Stimulated activated effector memory CD8-positive, alpha-beta T cell treated with anti-CD3 and anti-CD28 coated beads, Interleukin-12 subunit alpha, Interleukin-12 subunit beta, amount 100 ng/mL, for 72 hours (primary cell): ENCODE results near the gene PAQR7.
A peak's percentile ranks its signal among the peaks of the same experiment; 100 is the strongest.

ENCODE experiments used
- ATAC-seq: fragments of 150-1000 bp; cut with Tn5 transposase; 2 replicates; pipeline ENCODE4 v1.10.0; 2021
- DNase-seq, 2 donors: peaks; one replicate each; pipeline ENCODE4 v3.0.0; 2021 to 2022; ENCODE audit warnings: low spot score in 2 of 2
- H3K27ac Mint-ChIP-seq: one replicate; pipeline ENCODE4 v1.8.0; 2022; ENCODE audit warnings: mild to moderate bottlenecking, mixed read lengths
- H3K36me3 Mint-ChIP-seq: one replicate; pipeline ENCODE4 v1.8.0; 2022; ENCODE audit warnings: mild to moderate bottlenecking, mixed read lengths
- H3K4me1 Mint-ChIP-seq: one replicate; pipeline ENCODE4 v1.8.0; 2022; ENCODE audit warnings: mixed read lengths
- H3K4me3 Mint-ChIP-seq: one replicate; pipeline ENCODE4 v1.8.0; 2022; ENCODE audit warnings: mild to moderate bottlenecking, mixed read lengths
- H3K9me3 Mint-ChIP-seq: one replicate; pipeline ENCODE4 v1.8.0; 2022; ENCODE audit warnings: mixed read lengths

Gene PAQR7

DNA sequence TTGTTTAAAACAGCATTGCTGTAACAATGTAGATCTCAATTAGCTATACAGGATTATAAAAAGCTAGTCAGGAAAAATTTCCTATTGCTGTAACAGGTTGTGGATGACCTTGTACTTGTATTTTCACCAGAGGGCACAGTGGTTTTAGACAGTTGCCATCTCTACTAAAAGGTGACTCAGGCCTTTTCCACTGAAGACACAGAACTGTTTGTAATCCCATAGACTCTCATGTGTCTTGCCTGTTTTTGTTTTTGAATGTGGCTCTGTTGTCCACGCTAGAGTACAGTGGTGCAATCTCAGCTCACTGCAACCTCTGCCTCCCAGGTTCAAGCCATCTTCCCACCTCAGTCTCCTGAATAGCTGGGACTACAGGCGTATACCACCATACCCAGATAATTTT is 49.9 kb downstream of the PAQR7 start:
- Mint-ChIP-seq H3K9me3 (no peaks in the 10 kb centered on the region), H3K4me3 (no peak overlapping the region), H3K4me1 (peaks cover 18% of the 10 kb centered on the region), H3K27ac (no peak overlapping the region), H3K36me3 (peaks cover 59% of the 10 kb centered on the region)
- ATAC-seq (no peak), DNase-seq (no peak)

DNA sequence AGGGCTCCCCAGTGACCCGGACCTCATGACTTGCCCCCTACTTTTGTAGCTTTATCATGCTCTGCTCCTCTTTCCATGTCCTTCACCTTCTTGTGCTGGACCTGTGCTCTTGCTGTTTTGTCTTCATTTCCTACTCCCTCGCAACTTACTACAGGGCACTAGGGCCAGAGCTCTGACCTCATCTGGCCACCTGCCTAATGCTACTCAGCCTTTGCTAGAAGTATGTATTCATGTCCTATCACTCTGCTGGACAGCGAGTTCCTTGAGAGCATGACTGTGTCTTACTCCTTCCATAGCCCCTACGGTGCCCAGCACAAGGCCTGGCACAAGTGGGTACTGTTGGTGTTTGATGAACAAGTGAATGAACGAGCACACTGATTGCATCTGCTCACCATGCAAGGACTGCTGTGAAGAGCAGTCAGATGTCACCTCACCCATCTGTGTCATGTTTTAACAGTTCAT is 53.8 kb downstream of the PAQR7 start:
- Mint-ChIP-seq H3K27ac (peak overlapping the region; percentile 95), H3K4me1 (peaks cover 37% of the 10 kb centered on the region), H3K9me3 (no peaks in the 10 kb centered on the region), H3K4me3 (peak overlapping the region; percentile 93), H3K36me3 (peaks cover 28% of the 10 kb centered on the region)
- no peak for DNase-seq
- no peak for ATAC-seq

DNA sequence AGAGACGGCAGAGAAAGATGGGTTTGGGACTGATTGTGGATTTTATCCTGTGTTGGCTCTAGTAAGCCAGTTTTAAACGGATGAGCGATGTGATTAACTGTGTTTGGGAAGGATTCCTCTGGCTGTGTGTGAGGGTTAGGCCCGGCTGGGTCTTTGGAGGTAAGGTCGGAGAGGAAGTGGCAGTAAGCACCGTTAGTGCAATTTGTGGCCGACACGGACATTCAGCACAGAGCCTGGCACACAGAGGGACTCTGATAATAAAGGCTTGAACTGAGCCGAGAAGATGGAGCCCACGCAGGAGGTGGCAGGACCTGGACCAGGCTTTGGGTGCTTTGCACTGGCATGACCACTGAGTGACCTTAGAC is 54.4 kb downstream of the PAQR7 start:
- no peaks in the 10 kb centered on the region for H3K9me3 Mint-ChIP-seq
- ATAC-seq (no peak), DNase-seq (no peak)
- H3K27ac Mint-ChIP-seq, result peak overlapping the region; percentile 95
- peaks cover 37% of the 10 kb centered on the region for H3K4me1 Mint-ChIP-seq
- H3K4me3 Mint-ChIP-seq, result peak overlapping the region; percentile 93
- H3K36me3 Mint-ChIP-seq, result peaks cover 22% of the 10 kb centered on the region

DNA sequence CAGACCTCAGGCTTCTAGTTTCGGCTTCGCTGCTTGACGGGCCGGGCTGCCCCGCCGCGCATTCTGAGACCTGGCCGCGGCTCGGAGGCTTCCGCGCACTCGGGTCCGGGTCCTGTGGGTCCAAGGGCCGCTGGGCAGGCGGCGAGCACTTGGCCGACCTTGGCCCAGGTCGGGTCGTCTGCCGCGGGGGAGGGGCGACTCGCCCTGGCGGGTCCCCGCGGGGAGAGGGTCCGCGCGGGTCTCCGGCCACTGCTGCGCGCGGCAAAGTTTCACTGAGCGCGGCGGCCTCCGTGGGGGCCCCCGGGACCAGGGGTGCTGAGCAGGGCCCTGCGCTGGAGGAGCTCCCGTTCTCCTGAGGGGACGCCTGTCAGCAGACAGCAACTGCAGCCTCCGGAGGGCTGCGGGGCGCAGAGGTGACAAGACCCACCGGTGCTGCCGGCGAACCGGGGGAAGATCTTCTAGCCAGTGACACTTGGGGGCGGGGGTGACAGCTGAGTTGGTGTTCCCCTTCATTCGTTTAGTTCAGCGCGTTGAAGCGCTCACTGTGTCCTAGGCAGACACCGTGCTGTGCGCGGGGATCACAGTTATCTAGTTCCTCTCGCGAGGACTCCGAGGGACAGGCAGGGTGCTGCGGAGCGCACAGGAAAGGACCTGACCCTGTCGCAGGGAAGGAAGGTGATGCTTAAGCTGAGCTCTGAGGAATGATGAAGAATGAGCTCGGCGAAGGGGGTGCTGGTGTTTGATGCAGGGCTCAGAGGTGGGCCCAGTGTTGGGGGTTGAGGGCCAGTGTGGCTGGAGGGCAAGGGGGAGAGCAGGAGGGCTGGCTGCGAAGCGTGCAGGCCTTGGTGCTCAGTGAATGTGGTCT is 55.0 kb downstream of the PAQR7 start:
- peak overlapping the region; percentile 95 for H3K27ac Mint-ChIP-seq
- ATAC-seq, result peak; percentile 81
- H3K4me1 Mint-ChIP-seq, result peaks cover 37% of the 10 kb centered on the region
- H3K4me3 Mint-ChIP-seq, result peak overlapping the region; percentile 93
- no peaks in the 10 kb centered on the region for H3K9me3 Mint-ChIP-seq
- DNase-seq, result peak; percentile 52 to 85
- peaks cover 20% of the 10 kb centered on the region for H3K36me3 Mint-ChIP-seq

DNA sequence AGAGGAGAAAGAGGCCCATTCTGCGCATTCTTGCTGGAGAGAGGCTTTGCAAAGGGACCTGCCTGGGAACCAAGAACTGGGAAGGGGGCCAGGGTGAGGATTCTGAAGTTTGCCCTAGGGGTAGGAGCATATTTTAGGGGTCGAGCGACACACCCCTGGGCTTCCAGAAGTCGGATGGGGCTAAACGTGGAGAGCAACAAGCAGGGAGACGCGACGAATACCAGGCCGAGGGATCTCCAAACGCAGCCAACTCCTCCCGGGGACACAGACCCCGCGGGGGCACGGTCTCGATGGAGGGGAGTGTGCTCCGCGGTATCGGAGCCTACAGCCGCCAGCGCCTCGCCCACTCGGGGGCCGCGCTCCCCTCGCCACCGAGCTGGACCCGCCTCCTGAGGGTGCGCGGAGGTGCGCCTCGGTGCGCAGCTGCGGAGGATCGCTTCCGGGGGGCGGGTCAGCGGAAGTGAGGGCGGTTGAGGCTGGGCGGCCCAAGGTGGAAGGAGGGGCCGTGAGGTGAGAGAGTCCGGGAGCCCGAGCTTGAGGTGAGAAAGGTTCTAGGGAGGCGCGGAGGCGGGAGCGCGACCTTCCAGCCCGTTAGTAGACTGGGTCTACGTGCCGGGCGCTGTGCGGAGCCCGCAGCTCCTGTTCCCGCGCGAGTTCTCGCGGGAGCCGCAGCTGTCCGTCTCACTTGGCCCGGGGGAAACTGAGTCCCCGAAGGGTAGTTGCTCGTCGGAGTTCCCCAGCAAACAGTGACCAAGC is 55.8 kb downstream of the PAQR7 start, which contains the start of gene MTFR1L:
TSS of gene MTFR1L (plus strand) at position 464 of the 756 bp plus-strand sequence. CDS start 3,151 bp downstream, outside the sequence.
- Mint-ChIP-seq H3K4me1 (peaks cover 37% of the 10 kb centered on the region), H3K4me3 (peak within 1 kb of the TSS; percentile 93), H3K9me3 (no peaks in the 10 kb centered on the region), H3K27ac (peak within 1 kb of the TSS; percentile 95), H3K36me3 (peaks cover 20% of the 10 kb centered on the region)
- ATAC-seq (peak; percentile 91), DNase-seq (peak; percentile 87 to 96)

DNA sequence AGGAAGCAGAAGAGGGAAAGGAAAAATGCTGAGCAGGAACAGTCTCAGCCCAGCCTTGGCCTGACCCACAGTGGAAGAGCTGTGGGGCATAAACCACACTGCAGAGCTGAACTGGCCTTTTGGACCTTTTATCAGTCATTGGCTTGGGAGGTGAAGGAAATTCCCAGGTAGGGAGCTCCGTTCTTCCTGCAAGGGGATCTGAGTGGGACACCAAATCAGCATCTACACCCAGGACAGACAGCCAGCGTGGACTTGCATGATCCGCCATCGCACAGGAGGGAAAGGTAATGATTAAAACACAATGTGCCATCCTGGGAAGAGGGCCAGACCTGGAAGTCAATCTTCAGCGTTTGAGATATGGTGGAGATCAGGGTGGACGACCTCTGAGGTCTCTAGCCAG is 56.9 kb downstream of the PAQR7 start:
- ATAC-seq, result no peak
- peak overlapping the region; percentile 95 for H3K27ac Mint-ChIP-seq
- H3K4me1 Mint-ChIP-seq, result peaks cover 37% of the 10 kb centered on the region
- DNase-seq, result no peak
- no peaks in the 10 kb centered on the region for H3K9me3 Mint-ChIP-seq
- peaks cover 20% of the 10 kb centered on the region for H3K36me3 Mint-ChIP-seq
- H3K4me3 Mint-ChIP-seq, result peak overlapping the region; percentile 93

DNA sequence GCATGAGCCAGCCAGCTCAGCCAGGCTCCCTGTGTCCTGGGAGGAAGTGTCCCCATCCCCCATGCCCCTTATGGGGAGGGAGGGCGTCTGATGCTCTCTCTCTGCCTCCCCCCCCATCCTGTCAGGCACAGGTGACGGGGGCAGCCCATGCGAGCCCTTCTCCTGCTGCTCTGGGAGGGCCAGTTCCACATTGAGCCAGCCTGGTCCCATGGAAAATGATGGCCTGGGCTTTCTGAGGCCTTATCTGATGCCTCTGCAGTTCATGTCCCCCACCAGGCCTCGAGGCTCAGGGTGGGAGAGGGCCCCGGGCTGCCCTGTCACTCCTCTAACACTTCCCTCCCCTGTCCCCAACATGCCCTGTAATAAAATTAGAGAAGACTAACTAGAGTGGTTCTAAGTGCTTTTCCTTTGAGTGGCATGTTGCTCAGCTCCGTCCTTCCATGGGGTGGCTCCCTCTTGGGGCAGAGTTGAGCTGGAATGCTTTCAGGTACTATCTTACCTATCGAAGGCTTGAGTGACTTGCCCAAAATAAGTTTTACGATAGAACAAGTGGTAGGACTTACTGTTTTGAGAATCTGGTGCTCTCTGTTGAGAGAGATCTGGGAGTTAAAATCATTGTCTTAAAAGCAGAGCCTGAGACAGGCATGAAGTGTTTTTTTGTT is 57.5 kb downstream of the PAQR7 start:
- H3K9me3 Mint-ChIP-seq, result no peaks in the 10 kb centered on the region
- peak overlapping the region; percentile 95 for H3K27ac Mint-ChIP-seq
- H3K4me3 Mint-ChIP-seq, result peak overlapping the region; percentile 93
- H3K4me1 Mint-ChIP-seq, result peaks cover 37% of the 10 kb centered on the region
- DNase-seq, result no peak
- no peak for ATAC-seq
- H3K36me3 Mint-ChIP-seq, result peaks cover 20% of the 10 kb centered on the region

DNA sequence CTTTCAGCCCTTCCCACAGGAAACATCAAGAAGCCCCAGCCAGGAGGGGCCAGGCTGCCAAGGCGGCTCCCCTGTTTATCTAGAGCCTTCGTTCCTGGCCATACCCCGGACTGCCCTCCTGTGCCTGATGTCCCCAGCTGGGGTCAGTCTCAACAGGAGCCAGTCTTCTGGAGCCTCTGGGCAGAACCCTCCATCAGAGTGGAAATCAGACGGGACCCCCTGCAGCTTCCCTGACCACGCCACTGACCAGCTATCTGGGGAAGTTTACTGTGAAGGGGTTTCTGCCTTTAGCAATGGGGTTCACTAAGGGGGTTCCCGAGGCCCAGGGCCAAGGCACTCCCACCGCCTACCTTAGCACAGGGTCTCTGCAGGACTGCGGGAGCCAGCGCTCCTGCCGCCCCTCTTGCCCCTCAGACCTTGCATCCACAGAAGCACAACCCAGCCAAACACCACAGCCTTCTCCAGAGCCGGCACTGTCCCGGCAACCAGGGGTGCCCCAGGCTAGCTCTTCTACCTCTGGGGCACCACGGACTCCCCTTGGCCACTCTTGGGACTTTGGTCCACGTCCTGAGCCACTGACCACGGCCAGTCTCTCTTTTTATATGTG is 59.3 kb downstream of the PAQR7 start:
- H3K9me3 Mint-ChIP-seq, result no peaks in the 10 kb centered on the region
- ATAC-seq, result no peak
- H3K4me3 Mint-ChIP-seq, result no peak overlapping the region
- H3K36me3 Mint-ChIP-seq, result peaks cover 15% of the 10 kb centered on the region
- no peak overlapping the region for H3K27ac Mint-ChIP-seq
- DNase-seq, result no peak
- peaks cover 25% of the 10 kb centered on the region for H3K4me1 Mint-ChIP-seq

DNA sequence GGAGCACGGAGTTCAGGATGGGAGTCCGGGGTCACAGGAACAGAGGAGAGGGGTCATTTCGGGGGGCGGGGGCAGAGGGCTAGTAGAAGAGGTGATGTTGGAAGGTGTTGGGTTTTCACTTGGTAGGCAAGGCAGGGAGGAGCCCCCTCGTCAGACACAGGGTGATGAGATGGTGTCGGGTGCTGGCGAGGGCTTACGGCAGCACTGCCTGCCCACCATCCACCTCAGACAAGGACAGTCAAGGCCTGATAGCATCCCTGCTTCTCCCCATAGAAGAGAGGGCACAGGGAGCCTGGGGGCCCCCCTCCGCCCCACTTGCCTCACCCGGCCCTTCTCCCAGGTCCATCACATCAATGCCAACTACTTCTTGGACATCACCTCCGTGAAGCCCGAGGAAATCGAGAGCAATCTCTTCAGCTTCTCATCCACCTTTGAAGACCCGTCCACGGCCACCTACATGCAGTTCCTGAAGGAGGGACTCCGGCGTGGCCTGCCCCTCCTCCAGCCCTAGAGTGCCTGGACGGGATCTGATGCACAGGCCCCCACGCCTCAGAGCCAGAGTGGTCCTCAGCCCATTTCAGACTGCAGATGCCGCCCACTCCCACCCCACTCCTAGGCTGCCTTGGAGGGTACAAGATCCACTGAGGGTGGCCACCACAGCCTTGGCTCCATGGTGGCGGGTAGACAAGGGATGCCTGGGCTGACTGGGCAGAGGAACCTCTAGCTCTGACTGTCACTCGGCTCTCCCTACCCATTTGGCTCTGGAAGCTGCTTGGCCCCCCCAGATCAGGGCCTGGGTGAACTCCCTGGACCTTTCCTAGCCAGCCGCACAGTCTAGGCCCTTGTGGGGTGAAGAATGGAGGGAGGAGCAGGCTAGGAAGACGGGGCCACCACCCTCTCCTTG is 60.0 kb downstream of the PAQR7 start:
- H3K9me3 Mint-ChIP-seq, result no peaks in the 10 kb centered on the region

DNA sequence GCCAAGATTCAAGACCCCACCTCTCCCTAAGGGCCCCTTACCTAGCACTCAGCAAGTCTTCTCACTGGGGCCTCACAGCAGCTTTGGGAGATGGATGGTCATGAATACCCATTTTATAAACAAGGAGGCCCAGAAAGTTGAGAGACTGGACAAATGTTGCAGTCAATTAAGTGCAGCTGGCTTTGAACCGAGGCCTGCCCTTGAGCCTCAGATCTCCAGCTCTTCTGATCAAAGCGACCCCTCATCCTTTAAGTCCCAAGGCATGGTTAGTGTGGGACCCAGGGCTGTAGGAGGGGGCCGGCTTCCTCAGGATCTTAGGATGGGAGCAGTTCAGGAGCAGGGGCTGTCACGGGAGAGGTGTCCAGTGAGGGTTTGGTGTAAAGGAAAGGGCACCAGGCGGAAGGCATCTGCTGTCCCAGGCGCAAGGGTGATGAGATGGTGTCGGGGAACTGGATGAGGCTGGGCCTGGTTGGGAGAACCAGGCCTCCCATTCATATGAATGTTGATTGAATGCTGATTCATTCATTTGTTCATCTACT is 60.9 kb downstream of the PAQR7 start:
- H3K36me3 Mint-ChIP-seq, result peaks cover 2% of the 10 kb centered on the region

More for the DNA sequence above, 60.0 kb downstream of the PAQR7 start:
- ATAC-seq (no peak), DNase-seq (no peak)
- Mint-ChIP-seq H3K27ac (peak overlapping the region; percentile 27), H3K4me1 (peaks cover 18% of the 10 kb centered on the region), H3K36me3 (peaks cover 7% of the 10 kb centered on the region), H3K4me3 (no peak overlapping the region)

DNA sequence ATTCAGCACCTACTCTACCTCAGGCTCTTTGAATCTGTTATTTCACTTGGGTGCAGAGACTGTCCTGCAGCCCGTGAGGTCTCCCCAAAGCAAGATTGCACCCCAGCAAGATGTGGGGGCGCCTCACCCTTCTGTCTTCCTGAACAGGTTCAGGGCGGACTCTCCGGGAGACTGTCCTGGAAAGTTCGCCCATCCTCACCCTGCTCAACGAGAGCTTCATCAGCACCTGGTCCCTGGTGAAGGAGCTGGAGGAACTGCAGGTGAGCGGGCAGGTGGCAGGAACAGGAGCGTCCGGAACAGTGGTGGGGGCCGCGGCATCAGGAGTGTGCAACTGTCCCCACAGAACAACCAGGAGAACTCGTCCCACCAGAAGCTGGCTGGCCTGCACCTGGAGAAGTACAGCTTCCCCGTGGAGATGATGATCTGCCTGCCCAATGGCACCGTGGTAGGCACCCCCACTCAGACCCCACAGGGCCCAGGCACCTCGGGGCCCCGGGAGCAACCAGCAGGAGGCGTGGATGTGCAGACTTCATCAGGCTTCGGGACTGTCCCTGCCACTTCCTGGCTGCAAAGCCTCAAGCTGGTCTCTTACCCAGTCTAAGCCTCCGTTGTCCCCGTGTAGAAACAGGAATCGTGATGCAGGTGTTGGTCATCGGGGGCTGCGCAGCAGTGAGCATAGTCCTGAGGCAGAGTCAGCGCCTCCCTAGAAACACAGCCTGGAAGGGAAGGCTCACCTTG is 61.6 kb downstream of the PAQR7 start:
- peaks cover 3% of the 10 kb centered on the region for H3K36me3 Mint-ChIP-seq
- no peaks in the 10 kb centered on the region for H3K9me3 Mint-ChIP-seq
- no peak for DNase-seq
- no peak overlapping the region for H3K4me3 Mint-ChIP-seq
- H3K27ac Mint-ChIP-seq, result peak overlapping the region; percentile 27
- no peak for ATAC-seq
- peaks cover 21% of the 10 kb centered on the region for H3K4me1 Mint-ChIP-seq

More for the DNA sequence above, 60.9 kb downstream of the PAQR7 start:
- H3K4me1 Mint-ChIP-seq, result peaks cover 26% of the 10 kb centered on the region
- DNase-seq, result no peak
- H3K9me3 Mint-ChIP-seq, result no peaks in the 10 kb centered on the region
- peak overlapping the region; percentile 27 for H3K27ac Mint-ChIP-seq
- no peak for ATAC-seq
- no peak overlapping the region for H3K4me3 Mint-ChIP-seq

DNA sequence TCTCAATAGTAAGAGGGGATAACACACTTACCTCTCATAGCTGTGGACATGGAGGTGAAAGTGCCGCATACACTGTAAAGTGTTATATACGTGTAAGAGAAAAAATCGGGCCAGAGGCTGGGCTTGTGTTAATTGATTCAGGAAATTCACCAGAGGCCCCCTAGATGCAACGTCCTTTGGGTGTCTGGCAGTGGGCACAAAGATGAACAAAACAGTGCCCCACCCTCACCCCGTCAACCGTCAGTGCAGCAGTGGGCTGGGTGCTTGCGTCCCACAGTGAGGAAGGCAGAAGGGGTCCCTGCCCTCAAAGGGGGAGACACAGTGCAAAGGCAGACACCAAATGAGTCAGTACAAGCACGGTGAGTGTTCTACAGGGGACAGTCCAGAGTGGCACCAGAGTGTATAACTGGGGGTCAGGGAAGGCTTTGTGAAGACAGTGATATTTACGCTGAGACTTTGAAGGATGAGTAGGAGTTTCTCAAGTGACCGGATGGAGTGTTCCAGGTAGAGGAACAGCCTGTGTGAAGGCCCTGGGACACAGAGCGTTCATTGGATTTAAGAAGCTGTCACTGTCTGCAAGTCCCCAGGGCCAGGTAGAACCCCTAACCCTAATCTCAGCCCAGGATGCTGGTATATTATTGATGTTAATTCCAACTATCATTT is 62.3 kb downstream of the PAQR7 start:
- no peak overlapping the region for H3K4me3 Mint-ChIP-seq
- peaks cover 14% of the 10 kb centered on the region for H3K4me1 Mint-ChIP-seq
- peak overlapping the region; percentile 67 for H3K27ac Mint-ChIP-seq
- peaks cover 5% of the 10 kb centered on the region for H3K36me3 Mint-ChIP-seq
- ATAC-seq, result no peak
- no peaks in the 10 kb centered on the region for H3K9me3 Mint-ChIP-seq
- DNase-seq, result no peak
